Esophagus mucosa (tissue), 1 donor: ENCODE measurements around the gene TMEM270. TPM values are rescaled to one million over a fixed set of nuclear protein-coding genes. Genes with fewer than 3 reads are reported as not detected.

Source experiments
- ATAC-seq: fragments of 200-7000 bp; cut with Tn5 transposase; one replicate; pipeline ENCODE4 v1.9.1; 2020
- total RNA-seq: library from RNA; stranded (reverse); gene quantifications from one replicate; pipeline ENCODE4 v1.2.4, GENCODE V29; 2023
- donor health status: DM: yes; HTN: yes; CAD: no.

The TMEM270 gene
- total RNA-seq, 1 donor from 2014 or later, result not detected

GRCh38 chr7:73908123-73908611, 47.2 kb downstream of the TMEM270 start:
- no peak for ATAC-seq

GRCh38 chr7:73909051-73909941, 48.3 kb downstream of the TMEM270 start:
- no peak for ATAC-seq

- no peak for ATAC-seq
Observed at GRCh38 chr7:73909996-73910395, 49.0 kb downstream of the TMEM270 start.

GRCh38 chr7:73912223-73912622, 51.3 kb downstream of the TMEM270 start:
- ATAC-seq, result no peak

Other genes with a start within 250 kb of the TMEM270 start
- 0.52 TPM for gene MLXIPL, start 236.6 kb upstream of the TMEM270 start, total RNA-seq
- gene VPS37D, start 193.3 kb upstream of the TMEM270 start, total RNA-seq, result 0.32 TPM
- 7.3 TPM for gene DNAJC30, start 177.7 kb upstream of the TMEM270 start, total RNA-seq
- 39.2 TPM for gene BUD23, start 177.6 kb upstream of the TMEM270 start, total RNA-seq
- gene STX1A, start 141.5 kb upstream of the TMEM270 start, total RNA-seq, result 1.2 TPM
- gene ABHD11, start 122.4 kb upstream of the TMEM270 start, total RNA-seq, result 11.7 TPM
- 0.64 TPM for gene CLDN3, start 90.9 kb upstream of the TMEM270 start, total RNA-seq
- gene CLDN4, start 30.2 kb upstream of the TMEM270 start, total RNA-seq, result 149 TPM
- 1.9 TPM for gene METTL27, start 18.6 kb upstream of the TMEM270 start, total RNA-seq
- gene ELN, start 167.0 kb downstream of the TMEM270 start, total RNA-seq, result 4.9 TPM
- gene LIMK1, start 222.6 kb downstream of the TMEM270 start, total RNA-seq, result 10.2 TPM